Right renal cortex interstitium (tissue), 3 donors: ENCODE data around the gene NETO2. TPM values are rescaled to one million over a fixed set of nuclear protein-coding genes. Genes with fewer than 3 reads are reported as not detected.
"Not testable (repeated sequence)": the region's sequence is repeated elsewhere in the genome, so short reads cannot be mapped to it uniquely, and the experiment has no call there.

Source experiments
- DNase-seq, 3 donors: peaks; one replicate each; pipeline ENCODE4 v3.0.0-alpha.2; 2013; ENCODE audit warnings: low read depth in 3 of 3, low spot score in 2 of 3
- polyA plus RNA-seq, 3 donors: library from polyadenylated mRNA; unstranded; fragments of 120-200 nt; gene quantifications; one replicate each; pipeline ENCODE4 v1.2.1, GENCODE V29; 2013; ENCODE audit not compliant: insufficient read length in 3 of 3

Gene NETO2, protein sequence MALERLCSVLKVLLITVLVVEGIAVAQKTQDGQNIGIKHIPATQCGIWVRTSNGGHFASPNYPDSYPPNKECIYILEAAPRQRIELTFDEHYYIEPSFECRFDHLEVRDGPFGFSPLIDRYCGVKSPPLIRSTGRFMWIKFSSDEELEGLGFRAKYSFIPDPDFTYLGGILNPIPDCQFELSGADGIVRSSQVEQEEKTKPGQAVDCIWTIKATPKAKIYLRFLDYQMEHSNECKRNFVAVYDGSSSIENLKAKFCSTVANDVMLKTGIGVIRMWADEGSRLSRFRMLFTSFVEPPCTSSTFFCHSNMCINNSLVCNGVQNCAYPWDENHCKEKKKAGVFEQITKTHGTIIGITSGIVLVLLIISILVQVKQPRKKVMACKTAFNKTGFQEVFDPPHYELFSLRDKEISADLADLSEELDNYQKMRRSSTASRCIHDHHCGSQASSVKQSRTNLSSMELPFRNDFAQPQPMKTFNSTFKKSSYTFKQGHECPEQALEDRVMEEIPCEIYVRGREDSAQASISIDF
- 10 to 100 TPM; 29.9 to 32.4 (median 30.2) TPM for polyA plus RNA-seq

DNA sequence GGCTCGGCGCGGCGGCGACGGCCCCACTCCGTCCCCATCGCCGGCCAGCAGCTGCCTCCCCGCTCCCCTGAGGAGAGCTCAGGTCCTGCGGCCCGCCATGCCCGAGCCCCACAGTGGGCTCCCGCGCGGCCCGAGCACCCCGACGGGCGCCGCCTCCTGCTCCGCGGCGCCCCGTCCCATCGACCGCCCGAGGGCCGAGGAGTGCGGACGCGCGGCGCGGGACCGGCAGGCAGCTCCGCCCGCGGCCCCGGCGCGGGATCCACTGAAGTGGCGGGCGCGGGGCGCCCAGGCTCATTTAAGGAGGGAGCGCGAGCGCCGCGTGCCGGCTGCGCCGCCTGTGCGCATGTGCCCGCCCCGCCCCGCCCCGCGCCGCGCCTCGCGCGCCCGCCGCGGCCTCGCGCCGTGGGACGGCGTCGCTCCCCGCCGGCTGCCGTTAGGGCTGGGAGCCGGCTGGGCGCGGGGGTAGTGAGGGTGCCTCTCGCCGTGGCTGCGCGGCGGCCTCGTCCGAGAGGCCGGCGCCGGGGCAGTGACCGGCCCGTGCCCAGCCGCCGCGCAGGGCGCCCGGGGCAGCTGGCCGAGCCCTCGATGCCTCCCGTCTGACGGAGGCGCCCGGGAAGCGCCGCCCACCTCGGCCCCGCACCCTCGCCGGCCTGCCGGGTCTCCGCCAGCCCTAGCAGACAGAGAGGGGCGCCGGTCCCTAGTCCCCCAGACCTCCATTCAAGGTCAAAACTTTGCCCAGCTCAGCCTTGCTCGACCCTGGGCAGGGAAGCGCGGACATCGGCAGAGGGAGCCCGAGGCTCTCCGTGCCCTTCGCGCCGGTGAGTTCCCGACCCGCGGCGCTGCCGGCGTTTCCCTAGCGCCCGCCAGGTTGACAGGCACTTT lies at the start of gene NETO2:
Gene NETO2, minus strand, starts transcription at position 269 of the 882 bp plus-strand sequence. CDS start 333 bp downstream, outside the sequence.
- DNase-seq = peak in 2 of 3 donors; percentile 37 to 38

DNA sequence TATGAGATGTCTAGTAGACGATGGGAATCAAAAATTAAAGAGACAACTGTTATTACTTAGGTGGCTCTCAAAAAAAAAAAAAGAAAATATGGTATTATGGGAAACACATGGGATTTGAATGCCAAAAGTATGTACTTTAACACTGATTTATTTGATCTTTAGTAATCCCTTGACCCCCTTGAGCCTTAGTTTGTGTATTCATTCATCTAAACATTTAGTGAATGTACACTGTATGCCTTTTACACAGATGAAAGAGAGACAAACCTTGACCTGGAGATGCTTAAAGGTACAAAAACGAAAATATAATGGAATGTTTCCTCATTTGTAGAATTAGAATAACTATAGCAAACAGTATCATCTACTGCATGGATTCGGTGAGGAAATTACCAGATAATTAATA lies 38.6 kb upstream of the NETO2 start:
- DNase-seq = no peak

DNA sequence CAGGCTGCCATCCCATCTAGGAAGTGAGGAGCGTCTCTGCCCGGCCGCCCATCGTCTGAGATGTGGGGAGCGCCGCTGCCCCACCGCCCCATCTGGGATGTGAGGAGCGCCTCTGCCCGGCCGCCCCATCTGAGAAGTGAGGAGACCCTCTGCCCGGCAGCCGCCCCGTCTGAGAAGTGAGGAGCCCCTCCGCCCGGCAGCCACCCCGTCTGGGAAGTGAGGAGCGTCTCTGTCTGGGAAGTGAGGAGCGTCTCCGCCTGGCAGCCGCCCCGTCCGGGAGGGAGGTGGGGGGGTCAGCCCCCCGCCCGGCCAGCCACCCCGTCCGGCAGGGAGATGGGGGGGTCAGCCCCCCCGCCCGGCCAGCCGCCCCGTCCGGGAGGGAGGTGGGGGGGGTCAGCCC lies 37.3 kb upstream of the NETO2 start:
- not testable (repeated sequence) for DNase-seq

DNA sequence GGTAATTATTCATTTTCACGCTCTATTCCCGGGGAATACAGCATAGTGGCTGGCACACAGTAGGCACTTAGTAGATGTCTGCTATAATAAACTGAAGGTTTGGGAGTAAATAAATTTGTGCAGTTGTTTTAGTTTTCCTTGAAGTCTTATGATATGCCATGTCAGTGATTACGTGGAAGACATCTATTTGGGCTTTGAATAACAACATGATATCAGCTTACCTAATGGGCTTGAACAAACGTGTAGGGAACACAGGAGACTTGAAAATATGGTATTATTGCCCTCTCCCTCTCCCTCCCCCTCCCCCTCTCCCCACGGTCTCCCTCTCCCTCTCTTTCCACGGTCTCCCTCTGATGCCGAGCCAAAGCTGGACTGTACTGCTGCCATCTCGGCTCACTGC lies 36.3 kb upstream of the NETO2 start:
- DNase-seq = no peak

DNA sequence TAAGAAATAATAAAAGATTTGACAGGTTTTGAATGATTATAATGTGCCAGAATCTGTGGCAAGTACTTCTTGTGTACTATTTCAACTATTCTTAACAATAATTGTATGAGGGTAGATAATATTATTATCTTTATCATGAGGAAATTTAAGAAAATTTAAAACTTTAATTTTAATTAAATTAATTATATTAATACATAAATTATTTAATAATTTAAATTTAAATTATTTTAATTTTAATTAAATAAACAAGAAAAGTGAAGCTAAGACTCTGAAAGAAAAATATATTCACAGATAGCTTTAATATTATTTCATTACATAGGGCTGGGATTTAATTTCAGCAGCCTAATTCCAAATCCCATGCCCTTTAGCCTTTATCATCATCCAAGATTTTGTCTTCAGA lies 31.4 kb upstream of the NETO2 start:
- DNase-seq = no peak

DNA sequence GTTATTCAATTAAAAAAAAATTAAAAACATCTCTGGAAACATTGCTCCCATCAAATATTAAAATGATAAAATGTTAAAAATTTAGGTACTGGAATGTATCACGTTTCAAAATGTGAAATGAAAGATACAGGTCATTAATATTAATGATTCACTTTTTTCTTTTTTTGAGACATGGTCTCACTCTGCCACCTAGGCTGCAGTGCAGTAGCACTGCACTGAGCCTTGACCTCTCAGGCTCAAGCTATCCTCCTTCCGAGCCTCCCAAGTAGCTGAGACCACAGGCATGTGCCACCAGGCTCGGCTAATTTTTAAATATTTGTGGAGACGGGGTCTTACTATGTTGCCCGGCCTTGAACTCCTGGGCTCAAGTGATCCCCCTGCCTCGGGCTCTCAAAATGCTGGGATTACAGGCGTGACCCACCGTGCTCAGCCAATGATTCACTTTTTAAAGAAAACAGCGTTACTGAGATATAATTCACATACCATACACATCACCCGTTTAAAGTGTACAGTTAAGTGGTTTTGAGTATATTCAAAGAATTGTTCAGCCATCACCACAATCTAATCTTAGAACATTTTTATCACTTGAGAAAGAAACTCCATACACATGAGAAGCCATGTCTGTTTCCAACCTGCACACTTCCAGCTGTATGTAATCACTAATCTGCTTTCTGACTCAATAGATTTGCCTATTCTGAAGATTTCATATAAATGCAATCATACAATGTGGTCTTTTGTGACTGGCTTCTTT lies 19.1 kb upstream of the NETO2 start:
- DNase-seq = no peak

DNA sequence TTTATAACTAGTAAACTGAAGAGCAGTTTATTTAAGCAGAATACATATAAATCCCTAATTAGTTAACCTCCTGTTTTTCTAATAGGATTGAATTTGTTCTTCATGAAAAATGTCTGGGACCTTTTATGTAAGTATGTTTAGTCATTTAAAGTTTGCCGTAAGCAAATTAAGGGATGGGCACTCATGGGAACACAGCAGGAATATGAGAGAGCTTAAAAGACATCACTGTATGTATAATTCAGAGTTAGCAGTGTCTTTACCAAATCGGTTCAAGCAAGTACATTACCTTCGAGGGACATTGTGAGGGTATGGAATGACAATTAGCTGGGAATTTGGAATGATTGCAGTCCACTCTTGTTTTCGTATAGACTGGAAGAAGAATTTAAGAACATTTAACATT lies 17.7 kb upstream of the NETO2 start:
- no peak for DNase-seq

DNA sequence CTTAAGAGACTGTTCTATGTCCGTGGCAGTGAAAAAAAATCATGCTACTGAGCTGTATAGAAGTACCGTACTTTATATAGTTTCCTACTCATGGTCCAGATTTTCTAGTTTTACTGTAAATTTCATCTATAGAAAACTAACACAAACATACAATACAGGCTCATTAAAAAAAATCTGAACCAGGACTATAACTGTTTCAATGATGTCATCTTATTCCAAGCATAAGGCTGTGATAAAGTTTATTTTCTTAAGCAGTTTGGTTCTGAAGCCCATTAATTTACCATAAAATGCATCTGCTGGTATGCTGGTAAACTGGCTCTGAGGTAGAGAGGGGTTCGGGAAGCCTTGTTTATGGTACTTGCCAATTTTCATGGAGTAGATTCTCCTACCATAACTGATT lies 16.7 kb upstream of the NETO2 start:
- DNase-seq = no peak

DNA sequence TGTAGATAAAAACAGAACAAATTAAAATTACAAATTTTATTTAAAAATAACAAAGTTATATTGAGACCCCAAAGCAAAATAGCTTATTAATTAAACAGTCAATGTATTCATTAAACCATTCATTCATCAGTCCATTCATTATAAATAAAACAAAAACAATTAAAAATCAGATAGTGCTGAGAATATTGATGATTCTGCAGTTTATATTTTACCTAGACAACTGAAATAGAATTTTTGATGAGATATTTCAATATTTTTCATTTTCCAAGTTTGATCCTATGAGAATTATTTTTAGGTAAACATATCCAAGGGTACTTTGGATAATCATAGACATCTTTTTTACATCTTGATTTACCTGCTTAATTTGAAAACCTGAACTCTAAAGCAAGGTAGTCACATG lies 15.2 kb upstream of the NETO2 start:
- no peak for DNase-seq

DNA sequence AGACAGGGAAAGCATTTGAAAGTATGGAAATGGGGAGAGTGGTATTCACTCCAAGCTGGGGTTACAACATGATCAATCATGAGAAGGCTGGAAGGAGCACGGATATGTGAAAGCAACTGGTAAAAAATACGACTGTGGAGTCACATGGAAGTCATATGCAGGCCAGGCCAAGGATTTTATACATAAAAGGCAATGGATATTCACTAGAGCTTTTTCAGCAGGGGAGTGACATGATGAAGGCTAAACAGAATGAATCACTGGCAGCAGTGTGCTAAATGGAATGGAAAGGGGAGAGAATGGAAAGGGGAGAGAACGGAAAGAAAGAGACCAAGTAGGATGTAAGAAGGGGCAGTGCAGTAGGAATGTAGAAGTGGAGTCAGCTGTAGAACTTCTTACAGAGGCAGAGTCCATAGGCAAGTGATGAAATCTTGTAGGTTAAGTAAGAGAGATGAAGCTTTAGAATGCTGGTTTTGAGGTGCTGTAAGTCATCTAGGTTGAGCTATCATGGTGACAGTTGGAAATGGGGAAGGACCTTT lies 13.0 kb upstream of the NETO2 start:
- DNase-seq = no peak

DNA sequence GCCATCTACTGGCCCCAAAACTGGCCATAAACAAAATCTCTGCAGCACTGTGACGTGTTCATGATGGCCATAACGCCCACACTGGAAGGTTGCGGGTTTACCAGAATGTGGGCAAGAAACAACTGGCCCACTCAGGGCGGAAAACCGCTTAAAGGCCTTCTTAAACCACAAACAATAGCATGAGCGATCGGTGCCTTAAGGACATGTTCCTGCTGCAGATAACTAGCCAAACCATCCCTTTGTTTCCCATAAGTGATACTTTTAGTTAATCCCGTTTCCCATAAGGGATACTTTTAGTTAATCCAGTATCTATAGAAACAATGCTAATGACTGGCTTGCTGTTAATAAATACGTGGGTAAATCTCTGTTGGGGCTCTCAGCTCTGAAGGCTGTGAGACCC lies 8.8 kb upstream of the NETO2 start:
- DNase-seq = not testable (repeated sequence)

DNA sequence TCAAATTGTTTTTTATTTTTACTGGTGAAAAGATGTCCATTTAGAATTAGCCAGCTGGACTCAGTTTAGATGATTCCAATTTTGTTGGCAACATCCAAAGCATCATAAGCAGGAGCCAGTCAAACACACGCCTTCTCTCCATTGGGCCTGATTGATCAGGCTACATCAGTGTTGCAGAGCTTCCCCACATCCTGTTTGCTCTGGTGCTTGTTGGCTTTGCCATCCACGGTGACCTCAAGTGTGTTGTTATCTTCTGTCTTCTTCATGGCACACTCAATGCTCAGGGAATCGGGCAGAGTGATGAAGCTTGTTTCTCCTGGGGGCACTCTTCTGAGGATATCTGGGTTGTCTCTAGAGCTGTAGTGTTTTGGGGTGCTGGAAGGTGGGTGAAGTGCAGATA lies 6.3 kb upstream of the NETO2 start:
- DNase-seq = no peak

DNA sequence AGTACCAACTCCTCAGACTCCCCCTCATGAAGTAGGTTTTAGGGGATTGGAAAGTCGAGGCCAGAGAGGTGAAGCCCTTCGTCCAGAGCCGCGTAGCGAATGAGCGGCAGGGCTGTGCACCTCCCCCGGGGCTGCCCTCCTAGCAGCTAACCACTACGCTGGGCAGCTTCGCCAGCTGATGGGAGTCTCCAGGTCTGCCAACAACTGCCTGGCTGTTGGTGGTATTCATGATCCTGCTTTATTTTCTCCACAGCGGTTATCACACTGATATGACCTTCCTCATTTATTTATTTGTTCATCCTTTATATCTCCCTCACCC lies 773 bp upstream of the NETO2 start:
- no peak for DNase-seq

DNA sequence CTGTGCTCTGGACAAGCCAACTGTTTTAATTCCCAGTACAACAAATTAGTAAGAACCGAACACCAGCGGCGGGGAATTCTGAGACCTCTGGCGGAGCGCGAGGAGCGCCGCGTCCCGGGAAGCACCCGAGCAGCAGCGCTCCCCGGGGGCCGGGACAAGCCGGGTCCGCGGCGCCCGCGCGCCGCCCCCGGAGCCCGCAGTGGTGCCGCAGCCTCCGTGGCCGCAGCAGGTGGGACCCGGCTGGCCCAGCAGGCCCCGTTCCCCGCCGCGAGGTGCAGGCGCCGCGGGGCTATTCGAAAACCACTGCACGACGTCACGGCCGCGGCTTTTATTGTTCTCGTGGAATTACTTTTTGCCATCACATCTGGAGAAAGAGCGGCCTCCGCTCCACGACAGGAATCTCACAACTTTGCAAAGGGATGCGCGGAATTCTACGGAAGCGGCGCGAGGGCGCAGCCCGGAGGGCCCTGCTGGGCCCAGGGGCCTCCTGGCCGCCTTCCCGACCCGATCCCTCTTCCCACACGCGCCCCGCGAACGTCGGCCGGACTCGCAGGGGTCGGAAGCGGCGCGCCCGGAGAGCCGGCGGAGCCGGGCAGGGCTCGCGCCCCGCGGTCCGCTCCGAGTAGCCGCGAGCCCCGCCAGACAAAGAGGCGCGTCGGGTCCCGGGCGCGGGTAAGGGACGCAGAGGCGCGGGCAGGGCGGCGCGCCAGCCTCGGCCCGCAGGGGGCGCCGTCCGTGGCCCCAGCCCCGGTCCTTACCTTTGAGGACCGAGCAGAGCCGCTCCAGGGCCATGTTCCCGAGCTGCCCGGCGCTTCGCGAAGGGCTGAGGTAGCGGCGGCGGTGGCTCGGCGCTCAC lies 696 bp downstream of the NETO2 start:
- DNase-seq = peak in 2 of 3 donors; percentile 41 to 63

DNA sequence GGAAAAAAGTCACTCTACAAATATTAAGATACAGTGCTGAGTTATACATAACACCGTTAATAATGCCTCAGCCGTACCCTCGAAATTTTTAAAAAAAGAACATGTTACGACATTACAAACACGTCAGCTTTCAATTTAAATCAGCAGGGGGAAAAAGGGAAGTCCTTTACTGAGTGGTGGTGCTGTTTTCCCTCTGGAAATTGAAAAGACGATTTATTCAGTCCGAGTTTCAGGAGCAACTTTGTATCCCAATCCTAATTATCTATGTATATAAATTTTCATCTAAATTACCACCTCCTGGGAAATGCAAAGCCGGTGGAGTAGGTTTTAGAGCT lies 1.3 kb downstream of the NETO2 start:
- peak in 1 of 3 donors; percentile 12 for DNase-seq

DNA sequence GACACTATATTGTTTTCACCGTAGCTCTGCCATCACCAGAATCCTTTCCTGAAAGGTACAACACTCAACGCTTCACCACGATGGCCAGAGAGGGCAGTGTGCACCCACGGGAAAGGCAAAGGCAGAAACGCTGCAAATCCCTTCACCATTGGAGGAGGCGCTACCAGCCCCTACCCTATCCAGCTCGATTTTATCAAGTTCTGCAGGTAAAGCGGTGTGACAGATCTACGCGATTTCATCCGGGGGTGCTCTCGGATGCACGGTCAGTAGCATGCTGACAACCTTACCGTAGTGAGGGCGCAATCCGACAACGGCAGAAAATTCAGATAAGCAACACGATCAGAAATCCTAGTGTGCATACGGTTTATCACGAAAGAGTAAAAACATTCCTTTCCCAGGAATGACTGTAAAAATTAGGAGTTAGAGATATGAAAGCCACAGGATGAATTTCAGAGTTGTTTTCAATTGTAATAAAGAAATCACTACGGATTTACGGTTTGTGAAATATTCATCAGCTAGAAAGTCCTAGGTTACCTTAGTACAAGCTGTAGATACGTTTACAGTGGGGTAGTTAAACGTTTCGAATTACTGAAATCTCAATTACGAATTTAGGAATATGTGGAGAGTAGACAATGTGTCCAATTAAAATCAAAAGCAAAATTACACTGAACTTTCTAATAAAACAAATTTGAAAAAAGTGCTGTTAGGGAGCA lies 1.8 kb downstream of the NETO2 start:
- peak in 2 of 3 donors; percentile 69 to 81 for DNase-seq

DNA sequence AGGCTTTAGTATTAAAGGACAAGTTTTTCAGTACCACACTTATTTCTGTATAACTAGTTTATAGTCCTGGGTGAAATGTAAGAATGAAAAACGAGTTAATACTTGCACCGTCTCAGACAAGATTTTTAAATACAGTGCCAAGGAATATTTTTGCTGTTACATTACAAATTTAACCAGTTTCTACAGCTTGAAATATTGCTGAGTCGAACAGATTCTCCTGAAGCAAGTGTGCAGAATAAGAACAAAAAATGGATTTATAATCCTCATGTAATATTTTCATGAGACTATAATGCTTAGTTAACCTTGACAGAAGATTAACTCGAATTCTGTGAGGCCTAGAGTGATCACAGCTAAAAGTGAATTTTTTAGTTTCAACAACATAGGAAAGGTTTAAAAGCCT lies 3.1 kb downstream of the NETO2 start:
- DNase-seq = no peak

DNA sequence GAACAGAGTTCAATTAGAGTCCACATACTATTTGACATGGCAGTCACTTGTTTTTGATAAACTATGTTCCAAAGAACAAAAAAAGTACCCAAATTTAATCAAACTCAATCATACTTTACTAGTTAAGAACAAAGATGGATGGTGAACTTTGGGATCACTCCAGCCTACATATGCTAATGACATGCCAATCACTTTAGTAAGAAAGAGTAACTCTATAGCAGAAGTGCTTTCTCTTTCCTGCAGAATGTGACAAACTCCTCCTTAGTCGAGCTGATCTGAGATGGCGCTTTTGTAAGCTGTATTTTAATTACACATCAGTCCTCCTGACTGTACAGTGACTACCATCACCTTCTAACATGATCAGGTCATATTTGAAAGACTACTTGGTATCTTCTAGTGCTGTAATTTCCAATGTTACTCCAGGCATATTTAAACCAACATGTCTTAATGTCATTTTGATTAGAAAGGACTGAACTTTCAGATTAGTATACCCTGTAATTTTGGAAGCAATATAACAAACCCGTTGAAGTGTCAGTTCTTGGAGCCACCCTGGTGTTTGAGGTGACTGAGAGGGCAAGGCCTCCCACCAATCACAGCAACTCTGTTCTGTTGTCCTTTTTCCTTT lies 4.1 kb downstream of the NETO2 start:
- DNase-seq = no peak

DNA sequence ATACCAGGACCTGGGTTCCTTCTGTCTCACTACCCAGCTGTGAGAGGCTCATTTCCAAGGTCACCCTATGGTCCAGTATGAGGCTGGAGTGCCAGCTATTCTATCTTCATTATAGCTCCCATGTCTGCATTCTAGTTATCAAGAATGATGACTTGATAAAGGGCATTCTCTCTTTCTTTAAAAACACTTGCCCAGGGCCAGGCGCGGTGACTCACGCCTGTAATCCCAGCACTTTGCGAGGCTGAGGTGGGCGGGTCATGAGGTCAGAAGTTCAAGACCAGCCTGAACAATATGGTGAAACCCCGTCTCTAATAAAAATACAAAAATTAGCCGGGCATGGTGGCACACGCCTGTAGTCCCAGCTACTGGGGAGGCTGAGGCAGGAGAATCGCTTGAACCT lies 5.8 kb downstream of the NETO2 start:
- DNase-seq = not testable (repeated sequence)
